Mucosa of descending colon (tissue), 3 donors: ENCODE data around the gene TNNI2. TPM values are rescaled to one million over a fixed set of nuclear protein-coding genes. Genes with fewer than 3 reads are reported as not detected.

Source experiments
- ATAC-seq: fragments of 200-7000 bp; cut with Tn5 transposase; one replicate; pipeline ENCODE4 v1.9.1; 2020; ENCODE audit warnings: mild to moderate bottlenecking, moderate library complexity
- DNase-seq, 3 donors: peaks; one replicate each; pipeline ENCODE4 v3.0.0-alpha.2; 2020
- H3K36me3 ChIP-seq: fragments of 200-600 bp; one replicate; pipeline ENCODE4 v1.8.0; 2021; ENCODE audit warnings: low read depth, mild to moderate bottlenecking
- H3K4me1 ChIP-seq: fragments of 200-600 bp; one replicate; pipeline ENCODE4 v1.8.0; 2021; ENCODE audit warnings: low read depth, mild to moderate bottlenecking
- H3K4me3 ChIP-seq: fragments of 200-600 bp; one replicate; pipeline ENCODE4 v1.8.0; 2021; ENCODE audit warnings: mild to moderate bottlenecking
- H3K9me3 ChIP-seq: fragments of 200-600 bp; one replicate; pipeline ENCODE4 v1.8.0; 2021; ENCODE audit warnings: mild to moderate bottlenecking
- CTCF ChIP-seq: fragments of 200-600 bp; IDR thresholded peaks from one replicate; pipeline ENCODE4 v1.8.0; 2022; ENCODE audit warnings: antibody characterized with exemption, mild to moderate bottlenecking
- intact Hi-C, 2 donors: fragments of 100-400 bp; cut with DNase I in 1 of 2; cut with micrococcal nuclease in 1 of 2; formaldehyde crosslinking; loops; one replicate each; pipeline versions ENCODE4 v1.11.0 to v1.11.1; 2022; cut with DNase I, micrococcal nuclease
- long read RNA-seq, 2 donors: library from polyadenylated mRNA; unstranded; transcript quantifications; one replicate each; pipeline ENCODE4 v2.0.0, GENCODE V29; 2019 to 2021
- total RNA-seq, 3 donors: library from RNA; stranded (reverse); fragmentation: NEBNext Ultra II Directional in 2 of 3; extraction: Animal tissue kit (Norgen Biotek cat#: 25700) in 2 of 3; gene quantifications; one replicate each; pipeline versions ENCODE4 v1.2.1 to v1.2.4, GENCODE V29; 2021 to 2023
- donor health status: DM: no; HTN: no; CAD: no; lungs with moderate emphysema.
- donor health status: DM: no; HTN: no; CAD: no.
- donor health status: DM: no; HTN: yes; CAD: no.

TNNI2 gene
- under 1 TPM in 1 of 3 donors, not detected in 2; 0.46 TPM for total RNA-seq
- long read RNA-seq, donor 1 = 0 reads
- long read RNA-seq, donor 2 = 0 reads

- intact Hi-C loops = no loop called here
- H3K4me1 ChIP-seq = peaks cover 20% of the 10 kb centered on the region
Measured at GRCh38 chr11:1838426-1839144, at the start of gene TNNI2. TSS of gene TNNI2 (plus strand) at chr11:1838981. CDS start at chr11:1839697, 716 bp downstream.

GRCh38 chr11:1791912-1792311, 46.9 kb upstream of the TNNI2 start:
- TF ChIP-seq CTCF = no peak
- intact Hi-C loops = no loop called here
- ATAC-seq (peak; percentile 99), DNase-seq (peak in 1 of 3 donors; percentile 41)
- Histone ChIP-seq H3K9me3 (no peaks in the 10 kb centered on the region), H3K36me3 (no peaks in the 10 kb centered on the region), H3K4me1 (no peaks in the 10 kb centered on the region), H3K4me3 (no peak overlapping the region)

More at GRCh38 chr11:1838426-1839144, at the start of gene TNNI2:
- Histone ChIP-seq H3K9me3 (no peaks in the 10 kb centered on the region), H3K4me3 (no peak within 1 kb of the TSS), H3K36me3 (no peaks in the 10 kb centered on the region)
- ATAC-seq = no peak
- no peak for TF ChIP-seq CTCF
- DNase-seq = peak in 2 of 3 donors; percentile 35 to 60

- no peak for ATAC-seq
- TF ChIP-seq CTCF = no peak
- no peak overlapping the region for H3K4me3 ChIP-seq
- no peaks in the 10 kb centered on the region for H3K36me3 ChIP-seq
- H3K9me3 ChIP-seq = no peaks in the 10 kb centered on the region
- no peak for DNase-seq
- intact Hi-C loops = no loop called here
- no peaks in the 10 kb centered on the region for H3K4me1 ChIP-seq
Measured at GRCh38 chr11:1792461-1792860, 46.3 kb upstream of the TNNI2 start.

- intact Hi-C loops = no loop called here
- H3K4me3 ChIP-seq = no peak overlapping the region
- TF ChIP-seq CTCF = no peak
Measured at GRCh38 chr11:1793081-1793480, 45.7 kb upstream of the TNNI2 start.

GRCh38 chr11:1796413-1797011, 42.3 kb upstream of the TNNI2 start:
- intact Hi-C loops = no loop called here
- Histone ChIP-seq H3K4me1 (no peaks in the 10 kb centered on the region), H3K9me3 (no peaks in the 10 kb centered on the region), H3K4me3 (no peak overlapping the region), H3K36me3 (no peaks in the 10 kb centered on the region)
- TF ChIP-seq CTCF = no peak
- no peak for DNase-seq
- no peak for ATAC-seq

More at GRCh38 chr11:1793081-1793480, 45.7 kb upstream of the TNNI2 start:
- Histone ChIP-seq H3K9me3 (no peaks in the 10 kb centered on the region), H3K36me3 (no peaks in the 10 kb centered on the region), H3K4me1 (no peaks in the 10 kb centered on the region)
- DNase-seq = no peak
- no peak for ATAC-seq
